Hematopoietic multipotent progenitor cell (in vitro differentiated cells): ENCODE data around the gene G6PD. TPM values are rescaled to one million over a fixed set of nuclear protein-coding genes. Genes with fewer than 3 reads are reported as not detected.
"Not testable (repeated sequence)": the region's sequence is repeated elsewhere in the genome, so short reads cannot be mapped to it uniquely, and the experiment has no call there.

Source experiments
- DNase-seq, 3 donors: peaks; one replicate each; pipeline ENCODE4 v3.0.0-alpha.2; 2011 to 2015; ENCODE audit warnings: low read depth in 2 of 3, low spot score in 2 of 3
- total RNA-seq: library from RNA; depleted of rRNA; stranded (reverse); fragments of >200 nt; gene quantifications from one replicate; pipeline ENCODE4 v1.2.3, GENCODE V29; 2012

G6PD gene
- total RNA-seq, 1 donor, result 110 TPM

- peak; percentile 54 to 85 (median 85) for DNase-seq
Measured at GRCh38 chrX:154515966-154516655, 30.5 kb downstream of the G6PD start, which contains the start of gene FAM3A. TSS of gene FAM3A (minus strand) at chrX:154516232. CDS start at chrX:154515772, 460 bp downstream.

- DNase-seq, result peak in 2 of 3 donors; percentile 34 to 55
Measured at GRCh38 chrX:154515090-154515965, 31.3 kb downstream of the G6PD start.

GRCh38 chrX:154513716-154514115 is 32.9 kb downstream of the G6PD start:
- no peak for DNase-seq

- DNase-seq, result no peak
Measured at GRCh38 chrX:154512879-154513553, 33.6 kb downstream of the G6PD start.

- no peak for DNase-seq
Measured at GRCh38 chrX:154511761-154512160, 34.9 kb downstream of the G6PD start.

- no peak for DNase-seq
Measured at GRCh38 chrX:154509455-154509854, 37.2 kb downstream of the G6PD start.

GRCh38 chrX:154508384-154508745 is 38.3 kb downstream of the G6PD start:
- no peak for DNase-seq

GRCh38 chrX:154507673-154508383 is 38.8 kb downstream of the G6PD start:
- no peak for DNase-seq

GRCh38 chrX:154506483-154507332 is 39.9 kb downstream of the G6PD start:
- no peak for DNase-seq

GRCh38 chrX:154505734-154506133 is 40.9 kb downstream of the G6PD start:
- DNase-seq, result no peak

GRCh38 chrX:154502989-154503388 is 43.7 kb downstream of the G6PD start:
- DNase-seq, result no peak

GRCh38 chrX:154502098-154502497 is 44.5 kb downstream of the G6PD start:
- no peak for DNase-seq

GRCh38 chrX:154501423-154501822 is 45.2 kb downstream of the G6PD start:
- DNase-seq, result not testable (repeated sequence)

GRCh38 chrX:154496591-154497137 is 50.0 kb downstream of the G6PD start:
- not testable (repeated sequence) for DNase-seq

GRCh38 chrX:154495472-154495922 is 51.1 kb downstream of the G6PD start:
- DNase-seq, result peak in 1 of 3 donors; percentile 71

GRCh38 chrX:154494715-154495114 is 51.9 kb downstream of the G6PD start:
- DNase-seq, result no peak

- peak; percentile 57 to 92 (median 92) for DNase-seq
Measured at GRCh38 chrX:154490414-154491083, 56.1 kb downstream of the G6PD start, which contains the start of gene SLC10A3. TSS of gene SLC10A3 (minus strand) at chrX:154490629. CDS start at chrX:154488940, 1,689 bp downstream.

- DNase-seq, result peak in 2 of 3 donors; percentile 40 to 54
Measured at GRCh38 chrX:154490021-154490413, 56.6 kb downstream of the G6PD start.

GRCh38 chrX:154489182-154489581 is 57.5 kb downstream of the G6PD start:
- DNase-seq, result no peak
